HCT116 (cell line): ENCODE data around the gene TAGLN.

Experiments used
- JUND ChIP-seq: IDR thresholded peaks from 2 replicates; pipeline ENCODE4 v1.6.1; 2012
- POLR2A ChIP-seq: IDR thresholded peaks from 2 replicates; pipeline ENCODE4 v1.7.0; 2011; ENCODE audit warnings: borderline replicate concordance; ENCODE audit not compliant: insufficient read depth, insufficient read length; ENCODE audit errors: extremely low read depth
- POLR2AphosphoS5 ChIP-seq: IDR thresholded peaks from 2 replicates; pipeline ENCODE4 v1.6.1; 2011; ENCODE audit warnings: mild to moderate bottlenecking, low read depth, low read length, moderate library complexity
- SIN3A ChIP-seq: IDR thresholded peaks from 2 replicates; pipeline ENCODE4 v1.6.1; 2012; ENCODE audit warnings: low read depth
- SP1 ChIP-seq: IDR thresholded peaks from 2 replicates; pipeline ENCODE4 v1.6.1; 2012; ENCODE audit warnings: low read depth
- TF ChIP-seq, protein P1 (sequence below): IDR thresholded peaks from 2 replicates; pipeline ENCODE4 v1.6.1; 2012
- TF ChIP-seq, protein P2 (sequence below), 3 experiments: fragments of 200-600 bp in 1 of 3; sonication (generic) in 1 of 3; IDR thresholded peaks in 2 of 3; conservative IDR thresholded peaks in 1 of 3; 2 replicates each; pipeline ENCODE4 v1.5.1; 2012 to 2017; ENCODE audit warnings: low read depth in 2 of 3, low read length in 2 of 3, antibody characterized with exemption in 1 of 3, borderline replicate concordance in 1 of 3, control low read depth in 1 of 3, mild to moderate bottlenecking in 1 of 3, mixed read lengths in 1 of 3, mixed run types in 1 of 3, moderate library complexity in 1 of 3; ENCODE audit not compliant: insufficient read depth in 1 of 3
- TF ChIP-seq, protein P3 (sequence below): IDR thresholded peaks from 2 replicates; pipeline ENCODE4 v1.6.1; 2012; ENCODE audit warnings: low read depth

DNA sequence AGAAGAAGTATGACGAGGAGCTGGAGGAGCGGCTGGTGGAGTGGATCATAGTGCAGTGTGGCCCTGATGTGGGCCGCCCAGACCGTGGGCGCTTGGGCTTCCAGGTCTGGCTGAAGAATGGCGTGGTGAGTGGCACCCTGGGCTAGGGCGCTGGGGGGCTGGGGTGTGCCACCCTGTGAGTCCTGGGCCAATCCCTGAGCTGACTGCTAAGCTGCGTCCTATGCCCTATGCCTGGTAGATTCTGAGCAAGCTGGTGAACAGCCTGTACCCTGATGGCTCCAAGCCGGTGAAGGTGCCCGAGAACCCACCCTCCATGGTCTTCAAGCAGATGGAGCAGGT lies 3.9 kb downstream of the TAGLN start:
- TF ChIP-seq, protein P1, sequence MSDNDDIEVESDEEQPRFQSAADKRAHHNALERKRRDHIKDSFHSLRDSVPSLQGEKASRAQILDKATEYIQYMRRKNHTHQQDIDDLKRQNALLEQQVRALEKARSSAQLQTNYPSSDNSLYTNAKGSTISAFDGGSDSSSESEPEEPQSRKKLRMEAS, result no peak
- TF ChIP-seq SIN3A (no peak), POLR2A (no peak), POLR2AphosphoS5 (no peak), SP1 (no peak), JUND (no peak)
- TF ChIP-seq, protein P2, sequence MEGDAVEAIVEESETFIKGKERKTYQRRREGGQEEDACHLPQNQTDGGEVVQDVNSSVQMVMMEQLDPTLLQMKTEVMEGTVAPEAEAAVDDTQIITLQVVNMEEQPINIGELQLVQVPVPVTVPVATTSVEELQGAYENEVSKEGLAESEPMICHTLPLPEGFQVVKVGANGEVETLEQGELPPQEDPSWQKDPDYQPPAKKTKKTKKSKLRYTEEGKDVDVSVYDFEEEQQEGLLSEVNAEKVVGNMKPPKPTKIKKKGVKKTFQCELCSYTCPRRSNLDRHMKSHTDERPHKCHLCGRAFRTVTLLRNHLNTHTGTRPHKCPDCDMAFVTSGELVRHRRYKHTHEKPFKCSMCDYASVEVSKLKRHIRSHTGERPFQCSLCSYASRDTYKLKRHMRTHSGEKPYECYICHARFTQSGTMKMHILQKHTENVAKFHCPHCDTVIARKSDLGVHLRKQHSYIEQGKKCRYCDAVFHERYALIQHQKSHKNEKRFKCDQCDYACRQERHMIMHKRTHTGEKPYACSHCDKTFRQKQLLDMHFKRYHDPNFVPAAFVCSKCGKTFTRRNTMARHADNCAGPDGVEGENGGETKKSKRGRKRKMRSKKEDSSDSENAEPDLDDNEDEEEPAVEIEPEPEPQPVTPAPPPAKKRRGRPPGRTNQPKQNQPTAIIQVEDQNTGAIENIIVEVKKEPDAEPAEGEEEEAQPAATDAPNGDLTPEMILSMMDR (IDR thresholded peaks at IDR 0.05 in 2 of 3, conservative IDR thresholded peaks at IDR 0.05 in 1 of 3; ENCODE audit: borderline replicate concordance in 1 of 3, insufficient read depth in 1 of 3, low read depth in 2 of 3, low read length in 2 of 3), result no peak
- TF ChIP-seq, protein P3, sequence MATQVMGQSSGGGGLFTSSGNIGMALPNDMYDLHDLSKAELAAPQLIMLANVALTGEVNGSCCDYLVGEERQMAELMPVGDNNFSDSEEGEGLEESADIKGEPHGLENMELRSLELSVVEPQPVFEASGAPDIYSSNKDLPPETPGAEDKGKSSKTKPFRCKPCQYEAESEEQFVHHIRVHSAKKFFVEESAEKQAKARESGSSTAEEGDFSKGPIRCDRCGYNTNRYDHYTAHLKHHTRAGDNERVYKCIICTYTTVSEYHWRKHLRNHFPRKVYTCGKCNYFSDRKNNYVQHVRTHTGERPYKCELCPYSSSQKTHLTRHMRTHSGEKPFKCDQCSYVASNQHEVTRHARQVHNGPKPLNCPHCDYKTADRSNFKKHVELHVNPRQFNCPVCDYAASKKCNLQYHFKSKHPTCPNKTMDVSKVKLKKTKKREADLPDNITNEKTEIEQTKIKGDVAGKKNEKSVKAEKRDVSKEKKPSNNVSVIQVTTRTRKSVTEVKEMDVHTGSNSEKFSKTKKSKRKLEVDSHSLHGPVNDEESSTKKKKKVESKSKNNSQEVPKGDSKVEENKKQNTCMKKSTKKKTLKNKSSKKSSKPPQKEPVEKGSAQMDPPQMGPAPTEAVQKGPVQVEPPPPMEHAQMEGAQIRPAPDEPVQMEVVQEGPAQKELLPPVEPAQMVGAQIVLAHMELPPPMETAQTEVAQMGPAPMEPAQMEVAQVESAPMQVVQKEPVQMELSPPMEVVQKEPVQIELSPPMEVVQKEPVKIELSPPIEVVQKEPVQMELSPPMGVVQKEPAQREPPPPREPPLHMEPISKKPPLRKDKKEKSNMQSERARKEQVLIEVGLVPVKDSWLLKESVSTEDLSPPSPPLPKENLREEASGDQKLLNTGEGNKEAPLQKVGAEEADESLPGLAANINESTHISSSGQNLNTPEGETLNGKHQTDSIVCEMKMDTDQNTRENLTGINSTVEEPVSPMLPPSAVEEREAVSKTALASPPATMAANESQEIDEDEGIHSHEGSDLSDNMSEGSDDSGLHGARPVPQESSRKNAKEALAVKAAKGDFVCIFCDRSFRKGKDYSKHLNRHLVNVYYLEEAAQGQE, result no peak
